Measurements from ENCODE around the gene RAB20.

DNA sequence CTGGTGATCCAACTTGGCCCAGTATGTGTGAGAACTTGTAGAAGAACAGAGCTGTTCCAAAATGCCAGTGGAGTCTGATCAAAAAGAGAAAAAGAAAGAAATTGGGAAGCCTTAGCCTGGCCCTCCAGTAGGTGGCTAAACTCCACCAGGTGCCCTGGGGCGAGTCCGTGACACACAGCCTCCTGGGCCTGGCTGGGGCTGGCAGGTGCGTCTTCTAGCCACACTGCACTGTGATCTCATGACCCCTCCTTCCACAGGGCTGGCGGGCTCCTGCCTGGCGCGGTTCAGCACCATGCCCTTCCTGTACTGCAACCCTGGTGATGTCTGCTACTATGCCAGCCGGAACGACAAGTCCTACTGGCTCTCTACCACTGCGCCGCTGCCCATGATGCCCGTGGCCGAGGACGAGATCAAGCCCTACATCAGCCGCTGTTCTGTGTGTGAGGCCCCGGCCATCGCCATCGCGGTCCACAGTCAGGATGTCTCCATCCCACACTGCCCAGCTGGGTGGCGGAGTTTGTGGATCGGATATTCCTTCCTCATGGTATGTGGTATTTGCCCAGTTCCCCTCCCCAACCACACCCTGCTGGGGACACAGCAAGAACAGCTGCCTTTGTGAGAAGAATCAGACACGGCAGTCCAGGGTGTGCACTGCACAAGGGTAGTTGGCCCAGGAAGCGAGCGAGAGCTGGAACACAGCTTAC is 53.7 kb downstream of the RAB20 start:
- TF ChIP-seq POLR2A (IDR thresholded peaks at IDR 0.05), result no peak
- TF ChIP-seq, protein P1, sequence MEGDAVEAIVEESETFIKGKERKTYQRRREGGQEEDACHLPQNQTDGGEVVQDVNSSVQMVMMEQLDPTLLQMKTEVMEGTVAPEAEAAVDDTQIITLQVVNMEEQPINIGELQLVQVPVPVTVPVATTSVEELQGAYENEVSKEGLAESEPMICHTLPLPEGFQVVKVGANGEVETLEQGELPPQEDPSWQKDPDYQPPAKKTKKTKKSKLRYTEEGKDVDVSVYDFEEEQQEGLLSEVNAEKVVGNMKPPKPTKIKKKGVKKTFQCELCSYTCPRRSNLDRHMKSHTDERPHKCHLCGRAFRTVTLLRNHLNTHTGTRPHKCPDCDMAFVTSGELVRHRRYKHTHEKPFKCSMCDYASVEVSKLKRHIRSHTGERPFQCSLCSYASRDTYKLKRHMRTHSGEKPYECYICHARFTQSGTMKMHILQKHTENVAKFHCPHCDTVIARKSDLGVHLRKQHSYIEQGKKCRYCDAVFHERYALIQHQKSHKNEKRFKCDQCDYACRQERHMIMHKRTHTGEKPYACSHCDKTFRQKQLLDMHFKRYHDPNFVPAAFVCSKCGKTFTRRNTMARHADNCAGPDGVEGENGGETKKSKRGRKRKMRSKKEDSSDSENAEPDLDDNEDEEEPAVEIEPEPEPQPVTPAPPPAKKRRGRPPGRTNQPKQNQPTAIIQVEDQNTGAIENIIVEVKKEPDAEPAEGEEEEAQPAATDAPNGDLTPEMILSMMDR (IDR thresholded peaks at IDR 0.05), result peak; percentile 42 to 63 (median 47)
